Neural cell (in vitro differentiated cells): ENCODE results near the gene CNTNAP2.

Experiments
- CTCF ChIP-seq: fragments of 450-650 bp; IDR thresholded peaks from 2 replicates; pipeline ENCODE4 v1.5.1; 2014; ENCODE audit warnings: antibody characterized with exemption, mild to moderate bottlenecking, moderate library complexity; ENCODE audit not compliant: poor library complexity, severe bottlenecking
- EZH2 ChIP-seq: fragments of 200-600, 300-800 bp; shearing (Covaris generic), sonication (generic); IDR thresholded peaks from 2 replicates; pipeline ENCODE4 v1.6.1; 2014; ENCODE audit warnings: antibody characterized with exemption, low read length, borderline replicate concordance, mild to moderate bottlenecking; ENCODE audit not compliant: insufficient read depth, poor library complexity, severe bottlenecking
- TAF1 ChIP-seq: IDR thresholded peaks from 2 replicates; pipeline ENCODE4 v1.6.1; 2012; ENCODE audit warnings: low read depth

GRCh38 chr7:148330124-148330818 is 2213.7 kb downstream of the CNTNAP2 start:
- no peak for TF ChIP-seq EZH2
- TF ChIP-seq CTCF, result no peak
- TF ChIP-seq TAF1, result no peak
